ENCODE results near the gene HLA-G.

Gene HLA-G

GRCh38 chr6:29834564-29835436 lies 7.2 kb downstream of the HLA-G start:
- no peak overlapping the region for H3K27ac ChIP-seq
- H3K4me1 ChIP-seq, result no peaks in the 10 kb centered on the region
- no peaks in the 10 kb centered on the region for H3K36me3 ChIP-seq (ENCODE audit: control insufficient read depth, insufficient read depth, low read length)
- H3K27me3 ChIP-seq (ENCODE audit: control insufficient read depth, insufficient read depth, low read length), result no peaks in the 10 kb centered on the region
- no peak overlapping the region for H3K4me2 ChIP-seq (ENCODE audit: low read length)
- H2AFZ ChIP-seq, result no peak overlapping the region
- TF ChIP-seq CTCF (IDR thresholded peaks at IDR 0.05), result peak; percentile 85
- no peaks in the 10 kb centered on the region for H3K79me2 ChIP-seq
- H3K4me3 ChIP-seq (ENCODE audit: low read depth, low read length), result no peak overlapping the region
- no peak overlapping the region for H3K9ac ChIP-seq
- H3K9me3 ChIP-seq (ENCODE audit: control insufficient read depth, low read length), result no peaks in the 10 kb centered on the region

- Histone ChIP-seq H3K27me3 (ENCODE audit: control insufficient read depth, insufficient read depth, low read length) (no peaks in the 10 kb centered on the region), H3K4me3 (ENCODE audit: low read depth, low read length) (no peak overlapping the region), H3K27ac (no peak overlapping the region), H3K36me3 (ENCODE audit: control insufficient read depth, insufficient read depth, low read length) (no peaks in the 10 kb centered on the region), H3K79me2 (no peaks in the 10 kb centered on the region), H3K4me2 (ENCODE audit: low read length) (no peak overlapping the region), H3K9me3 (ENCODE audit: control insufficient read depth, low read length) (no peaks in the 10 kb centered on the region), H3K4me1 (no peaks in the 10 kb centered on the region), H3K9ac (no peak overlapping the region), H2AFZ (no peak overlapping the region)
- no peak for TF ChIP-seq CTCF (IDR thresholded peaks at IDR 0.05)
Observed at GRCh38 chr6:29839917-29840316, 12.3 kb downstream of the HLA-G start.

- H3K27me3 ChIP-seq (ENCODE audit: control insufficient read depth, insufficient read depth, low read length), result no peaks in the 10 kb centered on the region
- no peak overlapping the region for H3K4me2 ChIP-seq (ENCODE audit: low read length)
- H3K9me3 ChIP-seq (ENCODE audit: control insufficient read depth, low read length), result no peaks in the 10 kb centered on the region
Observed at GRCh38 chr6:29841030-29841429, 13.4 kb downstream of the HLA-G start.

GRCh38 chr6:29845405-29846006 lies 17.9 kb downstream of the HLA-G start:
- no peaks in the 10 kb centered on the region for H3K9me3 ChIP-seq (ENCODE audit: control insufficient read depth, low read length)
- H2AFZ ChIP-seq, result no peak overlapping the region
- no peaks in the 10 kb centered on the region for H3K79me2 ChIP-seq
- TF ChIP-seq CTCF (IDR thresholded peaks at IDR 0.05), result no peak
- no peak overlapping the region for H3K4me2 ChIP-seq (ENCODE audit: low read length)
- H3K36me3 ChIP-seq (ENCODE audit: control insufficient read depth, insufficient read depth, low read length), result no peaks in the 10 kb centered on the region
- H3K4me1 ChIP-seq, result no peaks in the 10 kb centered on the region
- H3K27ac ChIP-seq, result no peak overlapping the region
- H3K27me3 ChIP-seq (ENCODE audit: control insufficient read depth, insufficient read depth, low read length), result no peaks in the 10 kb centered on the region
- H3K4me3 ChIP-seq (ENCODE audit: low read depth, low read length), result no peak overlapping the region
- no peak overlapping the region for H3K9ac ChIP-seq

More at GRCh38 chr6:29841030-29841429, 13.4 kb downstream of the HLA-G start:
- Histone ChIP-seq H3K4me1 (no peaks in the 10 kb centered on the region), H2AFZ (no peak overlapping the region), H3K9ac (no peak overlapping the region), H3K79me2 (no peaks in the 10 kb centered on the region), H3K36me3 (ENCODE audit: control insufficient read depth, insufficient read depth, low read length) (no peaks in the 10 kb centered on the region), H3K27ac (no peak overlapping the region), H3K4me3 (ENCODE audit: low read depth, low read length) (no peak overlapping the region)
- TF ChIP-seq CTCF (IDR thresholded peaks at IDR 0.05), result no peak

All from parathyroid adenoma (tissue), 2 donors.